GM11168 (cell line): Measurements from ENCODE around the gene RPS3.

Experiments
- in situ Hi-C: fragments of 300-500 bp; cut with MboI; formaldehyde crosslinking; loops from one replicate; pipeline ENCODE4 v1.12.0; 2022; ENCODE audit warnings: low sequenced_read_pairs; ENCODE audit not compliant: unreplicated experiment

Gene RPS3

DNA sequence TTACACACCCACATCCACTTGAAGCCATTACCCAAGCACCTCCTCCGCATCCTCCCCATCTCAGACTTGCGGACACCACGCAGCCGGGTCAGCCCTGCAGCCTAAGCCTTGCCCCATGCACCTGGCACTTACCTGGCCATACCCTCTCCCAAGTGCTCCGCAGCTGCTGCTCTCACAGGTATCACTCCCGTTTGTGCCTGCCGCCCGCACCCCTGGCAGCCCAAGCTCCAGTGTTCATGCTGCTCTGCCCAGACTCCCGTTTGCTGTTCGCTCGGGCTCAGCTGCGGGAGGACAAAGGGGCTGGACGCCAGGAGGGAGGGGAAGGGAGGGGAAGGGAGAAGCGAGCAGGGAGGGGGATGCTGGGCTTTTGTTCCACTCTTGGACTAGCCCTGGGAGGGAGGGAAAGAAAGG lies 33.6 kb downstream of the RPS3 start, which contains the start of gene KLHL35:
KLHL35 (minus strand) TSS at position 293 of the 411 bp plus-strand sequence. CDS start 2,574 bp downstream, outside the sequence.
- in situ Hi-C loops: no loop called here

- in situ Hi-C loops: no loop called here
Observed at GRCh38 chr11:75433443-75433842, 34.1 kb downstream of the RPS3 start.

DNA sequence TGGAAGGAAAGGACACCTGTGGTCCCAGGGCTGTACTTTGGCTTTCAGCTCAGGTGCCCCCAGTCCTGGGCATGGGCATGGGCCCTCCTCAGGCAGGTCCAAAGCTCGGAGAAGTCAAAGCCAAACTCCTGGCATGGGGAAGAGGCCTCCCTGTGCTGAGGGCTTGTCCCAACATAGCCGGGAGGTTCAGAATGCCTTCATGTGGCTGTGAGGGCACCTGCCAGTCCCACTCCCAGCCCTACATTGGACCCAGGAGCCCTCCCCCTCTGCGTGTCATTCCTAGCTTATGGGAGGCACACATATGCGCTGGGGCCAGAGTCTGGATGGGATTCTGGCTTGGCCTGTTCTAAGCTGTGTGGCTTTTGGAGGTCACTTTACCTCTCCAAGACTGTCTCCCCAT lies 34.7 kb downstream of the RPS3 start:
- in situ Hi-C loops: no loop called here

DNA sequence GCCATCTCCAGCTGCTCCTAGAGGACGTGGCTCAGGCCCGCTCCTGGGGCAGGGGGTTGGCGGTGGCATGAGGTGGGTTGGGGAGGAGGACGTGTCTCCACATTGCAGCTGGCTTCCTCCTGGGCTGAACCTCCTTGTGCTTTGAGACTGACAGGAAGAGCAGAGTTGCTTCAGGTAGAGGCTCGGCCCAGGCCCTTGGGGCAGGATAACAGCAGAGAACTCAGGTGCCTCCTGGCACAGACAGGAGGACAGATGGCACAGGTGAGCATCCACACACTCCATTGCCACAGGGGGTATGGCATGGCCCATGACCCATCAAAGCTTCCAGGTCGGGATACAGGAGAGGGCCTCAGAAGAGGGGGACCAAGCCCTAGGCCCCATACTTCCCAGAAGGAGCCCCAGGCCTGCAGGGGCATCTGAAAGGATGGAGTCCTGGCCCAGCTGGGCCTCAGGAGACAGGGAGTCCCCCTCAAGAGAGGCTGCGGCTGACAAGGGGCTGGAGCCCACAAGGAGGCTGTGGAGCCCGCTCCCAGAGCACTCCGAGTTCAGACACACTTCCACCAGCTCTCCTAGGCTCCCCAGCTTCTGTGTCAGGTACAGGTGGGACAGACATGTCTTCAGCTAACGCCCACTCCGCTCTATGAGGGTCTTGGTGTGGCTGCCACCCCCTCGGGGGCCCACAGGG lies 35.7 kb downstream of the RPS3 start:
- in situ Hi-C loops: no loop called here

DNA sequence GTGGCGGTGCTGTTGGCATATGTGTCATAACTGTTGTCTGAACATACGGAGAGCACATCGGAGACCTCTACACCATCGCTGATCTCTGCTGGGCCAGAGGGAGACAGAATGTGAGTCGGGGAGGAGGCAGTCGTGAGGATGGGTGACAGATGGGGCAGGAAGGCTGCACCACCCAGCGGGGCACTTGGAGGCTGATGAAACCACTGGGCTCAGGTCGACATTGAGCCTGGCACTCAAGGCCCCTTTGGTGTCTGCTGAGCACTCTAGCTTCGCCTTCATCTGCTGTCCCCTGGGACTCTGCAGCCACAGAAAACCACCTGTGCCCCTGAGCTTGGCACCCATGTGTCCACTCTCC lies 36.2 kb downstream of the RPS3 start:
- in situ Hi-C loops: no loop called here

DNA sequence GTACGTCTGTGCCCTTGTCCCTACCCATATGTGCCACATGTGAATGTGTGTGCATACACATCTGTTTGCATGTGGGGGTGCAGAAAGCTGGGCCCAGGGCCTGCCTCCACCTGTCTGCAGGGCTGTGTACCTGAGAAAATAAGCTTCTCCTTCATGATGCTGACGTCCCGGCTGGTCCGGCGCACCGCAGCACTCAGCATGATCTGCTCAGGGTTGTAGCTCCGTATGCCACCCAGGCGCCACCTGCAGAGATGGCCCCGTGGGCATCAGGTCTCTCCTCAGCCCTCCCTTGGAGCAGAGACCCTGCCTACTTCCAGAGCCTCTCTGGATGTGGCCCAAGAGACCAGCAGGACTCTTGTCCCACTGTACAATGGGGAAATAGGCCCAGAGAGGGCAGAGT lies 37.5 kb downstream of the RPS3 start:
- in situ Hi-C loops: no loop called here

GRCh38 chr11:75437966-75438659 lies 38.8 kb downstream of the RPS3 start:
- in situ Hi-C loops: no loop called here

DNA sequence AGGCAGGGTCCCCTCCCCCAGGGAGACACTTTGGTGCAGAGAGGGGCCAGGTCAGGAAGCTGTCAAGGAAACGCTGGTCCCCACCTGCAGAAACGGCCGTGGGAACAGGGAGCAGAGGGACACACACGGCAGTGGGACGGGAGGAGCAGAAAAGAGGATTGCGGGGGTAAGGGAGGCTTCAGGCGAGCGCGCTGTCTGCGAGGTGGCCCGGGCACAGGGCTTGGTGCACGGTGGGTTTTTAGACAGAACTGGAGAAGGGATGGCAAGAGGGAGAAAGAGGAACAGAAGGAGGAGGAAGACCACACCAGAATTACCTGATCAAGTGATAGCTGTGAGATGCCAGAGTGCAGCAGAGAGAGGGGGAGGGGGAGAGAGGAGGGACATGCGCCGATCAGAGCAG lies 39.7 kb downstream of the RPS3 start:
- in situ Hi-C loops: no loop called here

DNA sequence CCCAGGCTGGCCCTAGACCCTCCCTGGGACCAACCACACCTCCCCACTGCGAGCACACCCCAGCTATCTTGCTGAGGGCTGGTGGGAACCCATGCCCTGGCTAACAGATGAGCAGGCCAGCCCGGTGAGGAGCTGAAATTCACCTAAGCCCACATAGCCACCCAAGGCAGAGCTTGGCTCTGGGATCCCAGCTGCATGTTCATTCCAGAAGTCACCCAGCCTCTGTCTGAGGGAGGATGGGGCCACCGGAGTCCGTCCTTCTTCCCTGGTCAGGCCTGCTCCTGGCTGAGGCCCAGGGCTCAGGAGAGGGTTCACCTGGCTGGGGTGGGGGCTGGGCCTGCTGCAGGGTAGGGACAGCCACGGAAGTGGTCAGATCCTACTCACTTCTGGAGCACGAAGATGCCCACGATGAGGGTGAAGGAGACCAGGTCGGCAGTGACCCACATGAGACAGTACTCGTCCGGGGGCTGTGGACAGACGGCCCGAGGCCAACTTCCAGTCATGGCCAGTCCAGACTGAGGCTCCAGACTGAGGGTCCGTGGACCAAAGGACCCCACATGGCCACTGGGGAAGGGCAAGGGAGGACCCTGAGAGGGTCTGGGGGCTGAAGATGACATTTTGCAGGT lies 40.3 kb downstream of the RPS3 start:
- in situ Hi-C loops: no loop called here

GRCh38 chr11:75440960-75441803 lies 41.9 kb downstream of the RPS3 start:
- in situ Hi-C loops: no loop called here

DNA sequence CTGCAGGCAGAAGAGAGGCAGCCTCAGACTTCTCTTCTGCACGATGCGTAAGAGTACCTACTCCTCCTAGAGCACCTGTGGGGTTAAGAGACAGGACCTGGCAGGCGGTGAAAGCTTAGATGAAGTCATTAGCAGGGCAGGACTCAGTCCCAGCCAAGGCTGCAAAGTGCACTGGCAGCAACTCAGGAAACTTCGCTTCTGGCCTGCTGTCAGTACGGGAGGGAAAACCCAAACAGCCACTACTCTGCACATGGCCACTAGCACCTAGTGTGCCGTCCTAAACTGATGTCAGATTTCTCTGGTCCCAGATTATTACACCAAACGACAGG lies 42.5 kb downstream of the RPS3 start:
- in situ Hi-C loops: no loop called here

DNA sequence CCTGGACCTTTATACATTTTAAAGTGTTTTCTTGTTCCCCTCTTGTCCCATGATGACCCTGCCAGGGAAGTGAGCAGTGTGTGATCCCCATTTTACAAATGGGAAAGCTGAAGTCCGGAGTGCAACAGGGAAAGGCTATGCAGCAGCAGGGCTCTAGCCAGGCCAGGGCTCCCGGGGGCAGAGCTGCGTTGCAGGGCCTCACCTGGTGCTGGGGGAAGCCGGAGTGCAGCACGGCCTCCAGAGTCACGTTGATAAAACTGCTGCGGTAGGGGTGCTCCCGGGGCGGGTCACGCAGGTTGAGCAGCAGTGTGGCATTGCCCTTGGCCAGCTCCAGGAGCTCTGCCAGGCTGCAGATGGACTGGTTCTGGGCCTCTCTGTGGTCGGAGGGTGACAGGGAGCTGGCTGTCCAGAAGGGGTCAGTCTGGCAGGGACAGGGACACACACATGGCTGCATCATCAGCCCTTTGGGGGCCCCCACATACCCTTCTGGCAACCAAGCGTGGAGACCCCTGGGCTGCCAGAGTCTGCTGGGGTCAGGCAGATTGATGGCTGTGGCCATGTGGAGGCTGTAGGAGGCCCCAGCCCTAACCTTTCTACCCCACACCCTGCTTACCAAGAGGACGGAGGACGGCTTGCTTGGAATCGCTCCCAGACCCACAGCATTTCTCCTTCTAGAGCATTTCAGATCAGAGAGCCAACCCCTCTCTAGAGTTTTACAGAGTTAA lies 43.0 kb downstream of the RPS3 start:
- in situ Hi-C loops: no loop called here

- in situ Hi-C loops: no loop called here
Observed at GRCh38 chr11:75443043-75443442, 43.7 kb downstream of the RPS3 start.

- in situ Hi-C loops: loop anchor here (5.0 kb wide), 1 partner anchor 87 kb away; no protein-coding TSS in a partner anchor
Observed at GRCh38 chr11:75445315-75445953, 46.1 kb downstream of the RPS3 start.

DNA sequence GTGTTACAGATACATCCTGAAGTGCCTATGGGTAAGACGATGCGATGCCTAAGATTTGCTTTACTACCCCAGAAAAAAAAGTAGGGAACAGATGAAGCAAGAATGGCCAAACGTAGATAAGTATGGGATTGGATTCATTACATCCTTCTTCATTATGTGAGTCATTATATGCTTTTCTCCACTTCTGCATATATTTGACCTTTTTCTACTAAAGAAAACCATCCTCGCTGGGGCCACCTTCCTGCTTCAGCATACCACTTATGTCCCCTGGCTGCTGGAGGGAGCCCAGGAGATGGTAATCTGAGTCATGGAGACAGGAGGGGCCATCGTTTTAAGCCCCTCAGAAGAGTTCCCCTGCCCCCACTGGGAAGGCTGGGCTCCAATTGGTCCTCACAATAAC lies 48.1 kb downstream of the RPS3 start:
- in situ Hi-C loops: loop anchor here (5.0 kb wide), 1 partner anchor 85 kb away; no protein-coding TSS in a partner anchor

- in situ Hi-C loops: loop anchor here (5.0 kb wide), 1 partner anchor 83 kb away; no protein-coding TSS in a partner anchor
Observed at GRCh38 chr11:75449271-75449670, 50.0 kb downstream of the RPS3 start.

GRCh38 chr11:75449776-75450175 lies 50.5 kb downstream of the RPS3 start:
- in situ Hi-C loops: loop anchor here (5.0 kb wide), 1 partner anchor 83 kb away; no protein-coding TSS in a partner anchor

DNA sequence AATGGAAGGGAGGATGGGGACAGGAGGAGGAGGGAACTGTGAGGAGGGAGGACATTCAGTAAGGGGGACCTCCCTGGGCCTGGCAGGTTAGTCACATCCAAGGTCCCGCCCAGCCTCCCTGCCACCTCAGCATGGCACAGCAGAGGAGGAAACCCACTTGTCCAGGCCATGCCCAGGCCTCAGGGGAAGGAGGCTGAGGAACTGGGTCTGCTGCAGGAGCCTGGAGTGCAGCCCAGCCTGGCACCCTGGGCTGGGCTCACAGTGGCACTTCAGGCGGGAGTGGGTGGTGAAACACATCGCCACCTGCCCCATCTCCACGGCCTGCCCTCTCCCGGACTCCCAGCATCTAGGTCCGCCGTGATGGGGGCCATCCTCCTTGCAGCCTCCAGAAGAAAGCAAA lies 50.9 kb downstream of the RPS3 start:
- in situ Hi-C loops: no loop called here
